PFSK-1 (cell line): Measurements from ENCODE around the gene WDR1.

ENCODE experiments used
- POLR2AphosphoS5 ChIP-seq: IDR thresholded peaks from 2 replicates; pipeline ENCODE4 v1.6.1; 2012; ENCODE audit warnings: low read depth, mild to moderate bottlenecking, control low read depth, low read length, moderate library complexity
- SIN3A ChIP-seq: IDR thresholded peaks from 2 replicates; pipeline ENCODE4 v1.6.1; 2012; ENCODE audit warnings: mild to moderate bottlenecking, low read length, moderate library complexity, borderline replicate concordance; ENCODE audit not compliant: insufficient read depth
- TAF1 ChIP-seq: IDR thresholded peaks from 2 replicates; pipeline ENCODE4 v1.6.1; 2012; ENCODE audit warnings: low read length, control low read depth, borderline replicate concordance; ENCODE audit not compliant: insufficient read depth
- TF ChIP-seq, protein P1 (sequence below), 2 experiments: IDR thresholded peaks; 2 replicates each; pipeline versions ENCODE4 v1.6.1 to v1.8.0; 2011 to 2012; ENCODE audit warnings: low read depth in 2 of 2, low read length in 2 of 2, control low read depth in 1 of 2, inconsistent platforms in 1 of 2, mild to moderate bottlenecking in 1 of 2, moderate library complexity in 1 of 2; ENCODE audit not compliant: insufficient read depth in 1 of 2

DNA sequence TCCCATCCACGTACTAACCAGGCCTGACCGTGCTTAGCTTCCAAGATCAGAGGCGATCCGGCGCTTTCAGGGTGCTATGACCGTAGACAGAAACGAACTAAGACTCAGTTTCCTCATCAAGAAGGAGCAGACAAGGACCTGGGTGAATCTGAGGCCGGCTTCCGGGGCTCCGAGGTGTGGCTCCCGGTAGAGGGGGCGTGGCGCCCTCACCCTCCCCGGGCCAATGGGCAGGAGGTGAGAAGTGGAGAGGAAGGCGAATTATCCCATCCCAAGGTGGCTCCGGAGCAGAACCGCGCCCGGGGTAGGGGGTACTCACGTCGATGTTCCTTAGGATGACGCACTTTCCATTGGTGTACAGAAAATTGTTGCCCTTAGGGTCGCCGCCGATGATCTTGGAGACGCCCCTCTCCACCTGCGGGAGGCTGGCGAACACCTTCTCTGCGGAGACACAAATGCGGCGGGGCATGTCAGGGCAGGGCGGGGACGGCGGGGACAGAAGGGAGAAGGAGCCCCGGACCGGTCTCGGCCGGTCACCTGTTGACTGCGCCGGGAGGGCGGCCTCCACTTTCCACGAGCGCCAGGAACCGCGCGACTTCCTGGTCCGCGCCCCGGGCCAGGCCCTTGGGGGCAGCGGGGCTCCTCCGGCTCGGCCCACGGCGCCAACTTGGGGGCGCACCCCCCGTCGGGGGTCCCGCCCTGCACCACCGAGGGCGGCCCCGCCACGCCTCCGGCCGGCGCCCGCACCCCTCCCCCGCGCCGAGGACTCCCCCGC lies 616 bp downstream of the WDR1 start:
- no peak for TF ChIP-seq POLR2AphosphoS5
- TF ChIP-seq SIN3A, result no peak
- TF ChIP-seq, protein P1, sequence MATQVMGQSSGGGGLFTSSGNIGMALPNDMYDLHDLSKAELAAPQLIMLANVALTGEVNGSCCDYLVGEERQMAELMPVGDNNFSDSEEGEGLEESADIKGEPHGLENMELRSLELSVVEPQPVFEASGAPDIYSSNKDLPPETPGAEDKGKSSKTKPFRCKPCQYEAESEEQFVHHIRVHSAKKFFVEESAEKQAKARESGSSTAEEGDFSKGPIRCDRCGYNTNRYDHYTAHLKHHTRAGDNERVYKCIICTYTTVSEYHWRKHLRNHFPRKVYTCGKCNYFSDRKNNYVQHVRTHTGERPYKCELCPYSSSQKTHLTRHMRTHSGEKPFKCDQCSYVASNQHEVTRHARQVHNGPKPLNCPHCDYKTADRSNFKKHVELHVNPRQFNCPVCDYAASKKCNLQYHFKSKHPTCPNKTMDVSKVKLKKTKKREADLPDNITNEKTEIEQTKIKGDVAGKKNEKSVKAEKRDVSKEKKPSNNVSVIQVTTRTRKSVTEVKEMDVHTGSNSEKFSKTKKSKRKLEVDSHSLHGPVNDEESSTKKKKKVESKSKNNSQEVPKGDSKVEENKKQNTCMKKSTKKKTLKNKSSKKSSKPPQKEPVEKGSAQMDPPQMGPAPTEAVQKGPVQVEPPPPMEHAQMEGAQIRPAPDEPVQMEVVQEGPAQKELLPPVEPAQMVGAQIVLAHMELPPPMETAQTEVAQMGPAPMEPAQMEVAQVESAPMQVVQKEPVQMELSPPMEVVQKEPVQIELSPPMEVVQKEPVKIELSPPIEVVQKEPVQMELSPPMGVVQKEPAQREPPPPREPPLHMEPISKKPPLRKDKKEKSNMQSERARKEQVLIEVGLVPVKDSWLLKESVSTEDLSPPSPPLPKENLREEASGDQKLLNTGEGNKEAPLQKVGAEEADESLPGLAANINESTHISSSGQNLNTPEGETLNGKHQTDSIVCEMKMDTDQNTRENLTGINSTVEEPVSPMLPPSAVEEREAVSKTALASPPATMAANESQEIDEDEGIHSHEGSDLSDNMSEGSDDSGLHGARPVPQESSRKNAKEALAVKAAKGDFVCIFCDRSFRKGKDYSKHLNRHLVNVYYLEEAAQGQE (IDR thresholded peaks at IDR 0.05; ENCODE audit: insufficient read depth in 1 of 2, low read depth in 2 of 2, low read length in 2 of 2), result no peak
- no peak for TF ChIP-seq TAF1
